ENCODE data around the gene PRDX3.

Gene PRDX3

DNA sequence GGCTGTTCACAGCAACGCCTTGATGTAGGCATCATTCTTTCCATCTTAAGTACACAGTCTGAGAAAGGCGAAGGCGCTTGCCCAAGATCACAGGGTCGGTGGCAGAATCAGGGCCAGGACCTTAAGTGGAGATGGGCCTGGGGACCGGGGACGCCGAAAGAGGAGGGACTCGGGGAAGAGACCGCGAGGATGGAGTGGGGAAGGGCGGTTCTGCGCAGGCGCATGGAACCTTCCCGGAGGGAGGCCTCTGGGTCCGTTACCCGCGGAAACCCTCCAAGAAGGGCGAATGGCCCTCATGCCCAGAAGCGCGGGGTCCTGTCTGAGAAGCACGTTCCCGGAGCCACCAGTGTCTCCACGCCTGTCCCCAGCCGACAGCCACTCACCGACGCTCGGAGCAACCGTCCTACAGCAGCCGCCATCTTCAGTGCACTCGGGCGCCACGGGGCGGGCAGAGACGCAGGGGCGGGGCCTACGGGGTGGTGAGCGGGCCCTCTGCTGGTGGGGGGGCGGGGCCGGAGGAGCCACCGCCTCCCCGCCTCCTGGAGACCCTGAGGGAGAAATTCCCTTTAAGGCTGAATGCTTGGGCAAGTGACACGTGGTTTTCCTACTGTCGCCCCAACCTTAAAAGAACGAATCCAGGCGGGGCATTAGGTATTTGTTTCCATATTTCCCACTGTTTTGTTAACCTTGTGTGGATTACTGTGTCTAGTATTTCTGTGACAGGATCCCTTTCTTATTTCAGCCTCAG, at the start of gene PRDX3:
Gene PRDX3 (minus strand): TSS at position 441 of the 748 bp plus-strand sequence. CDS start 22 bp downstream, at position 419.
- peak; percentile 93 for DNase-seq

DNA sequence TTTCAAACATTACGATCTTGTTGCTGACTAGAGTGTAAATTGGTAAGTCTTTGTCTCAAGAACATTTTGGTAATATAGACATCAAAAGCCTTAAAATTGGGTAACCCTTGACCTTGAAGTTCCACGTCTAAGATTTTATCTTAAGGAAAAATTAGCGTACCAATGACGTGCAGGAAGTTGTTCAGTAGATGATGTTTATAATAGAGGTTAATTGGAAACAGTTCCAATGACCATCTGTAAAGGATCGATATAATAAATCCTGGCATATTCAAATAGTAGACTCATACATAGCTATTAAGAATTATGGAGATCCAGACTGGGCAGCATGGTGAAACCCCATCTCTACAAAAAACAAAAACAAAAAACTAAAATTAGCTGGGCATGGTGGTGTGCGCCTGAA, 49.2 kb upstream of the PRDX3 start:
- no peak for DNase-seq

DNA sequence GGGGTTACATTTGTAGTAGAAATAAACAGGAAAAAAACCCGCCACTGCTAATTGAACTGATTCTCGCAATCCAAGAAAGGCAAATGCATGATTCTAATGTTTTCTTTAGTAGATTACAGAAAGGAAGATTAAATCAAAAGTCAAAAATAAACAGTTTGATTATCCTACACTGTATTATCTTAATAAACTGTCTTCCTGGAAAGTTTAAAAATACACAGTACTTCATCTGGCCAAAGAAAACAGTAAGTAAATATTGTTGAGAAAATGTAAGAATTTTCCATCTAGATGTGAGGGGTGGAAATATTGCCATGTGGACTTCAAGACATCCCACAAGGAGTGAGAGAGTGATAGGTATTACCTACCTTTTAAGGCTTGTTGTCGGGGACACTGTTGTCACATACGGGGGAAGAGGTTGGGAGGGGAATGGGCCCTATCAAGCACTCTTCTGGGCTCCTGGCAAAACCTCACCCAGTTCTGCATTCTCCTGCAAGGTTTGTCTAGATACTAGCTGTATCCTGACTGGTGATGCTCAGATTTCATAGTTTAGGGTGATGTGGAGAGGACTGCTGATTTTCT, 46.6 kb upstream of the PRDX3 start:
- no peak for DNase-seq

DNA sequence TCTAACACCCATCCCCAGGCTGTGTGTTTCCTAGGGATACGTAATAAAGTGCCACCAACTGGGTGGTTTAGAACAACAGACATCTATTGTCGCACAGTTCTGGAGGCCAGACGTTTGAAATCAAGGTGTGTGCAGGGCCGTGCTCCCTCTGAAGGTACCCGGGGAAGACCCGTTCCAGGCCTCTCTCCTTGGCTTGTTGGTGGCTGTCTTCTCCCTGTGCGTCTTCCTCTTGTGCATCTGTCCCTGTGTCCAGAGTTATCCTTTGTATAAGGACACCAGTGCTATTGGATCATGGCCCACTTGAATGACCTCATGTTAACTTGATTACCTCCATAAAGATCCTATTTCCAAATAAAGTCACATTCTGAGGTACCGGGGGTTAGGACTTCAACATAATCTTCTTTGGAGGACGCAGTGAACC, 44.4 kb upstream of the PRDX3 start:
- no peak for DNase-seq

DNA sequence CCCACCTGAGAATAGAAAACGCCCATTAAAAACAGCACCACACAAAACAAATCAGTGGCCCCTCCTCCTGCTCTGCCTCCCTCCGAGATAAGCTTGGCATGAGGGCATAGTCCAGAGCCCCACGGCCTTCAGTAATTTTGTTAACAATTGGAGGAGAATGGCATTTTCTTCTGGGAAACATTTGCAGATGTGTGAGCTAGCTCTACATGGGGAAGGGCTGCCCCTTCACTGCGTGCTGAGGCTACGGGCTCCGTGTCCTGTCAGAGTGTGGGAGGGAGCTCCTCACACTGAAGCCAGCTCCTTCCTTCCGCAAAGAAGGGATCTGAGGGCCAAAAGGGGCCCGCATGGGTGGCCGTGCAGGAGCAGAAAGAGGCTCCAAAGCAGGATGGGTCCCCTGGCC, 43.9 kb upstream of the PRDX3 start:
- DNase-seq, result no peak

DNA sequence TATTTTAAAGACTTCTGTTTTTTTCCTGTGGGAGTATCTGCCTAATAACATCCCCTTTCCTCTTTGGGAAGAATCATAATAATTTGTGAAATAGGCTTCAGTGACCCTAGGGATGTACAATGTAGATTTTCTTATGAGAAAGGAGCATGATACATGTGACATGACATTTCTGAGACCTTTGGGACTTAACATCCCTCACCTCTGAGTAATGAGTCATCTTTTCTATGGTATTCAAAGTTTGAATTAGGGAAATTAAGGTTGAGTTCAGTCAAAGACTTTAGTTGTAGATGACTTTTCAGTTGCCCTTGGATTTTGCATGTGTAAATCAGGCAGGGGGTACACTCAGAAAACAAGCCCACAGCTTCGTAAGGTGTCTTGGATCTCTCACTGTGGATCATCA, 43.1 kb upstream of the PRDX3 start:
- no peak for DNase-seq

DNA sequence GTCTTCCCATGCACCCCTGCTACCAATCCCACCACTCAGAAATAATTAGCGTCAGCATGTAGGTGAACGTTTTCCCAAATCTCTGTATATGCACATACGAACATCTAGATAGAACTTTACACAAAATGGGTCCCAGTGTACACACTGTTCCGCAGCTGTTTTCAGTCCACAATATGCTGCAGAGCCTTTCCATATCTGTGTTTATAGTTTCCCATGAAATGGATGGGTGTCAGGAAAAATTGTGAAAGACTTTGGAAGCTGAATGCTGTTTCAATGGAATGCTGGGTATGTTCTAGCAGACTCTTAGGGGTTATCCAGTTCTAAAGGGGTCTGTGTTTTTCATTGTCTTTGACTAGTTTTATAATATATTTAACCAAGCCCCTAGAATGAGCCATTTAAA, 42.6 kb upstream of the PRDX3 start:
- DNase-seq, result no peak

DNA sequence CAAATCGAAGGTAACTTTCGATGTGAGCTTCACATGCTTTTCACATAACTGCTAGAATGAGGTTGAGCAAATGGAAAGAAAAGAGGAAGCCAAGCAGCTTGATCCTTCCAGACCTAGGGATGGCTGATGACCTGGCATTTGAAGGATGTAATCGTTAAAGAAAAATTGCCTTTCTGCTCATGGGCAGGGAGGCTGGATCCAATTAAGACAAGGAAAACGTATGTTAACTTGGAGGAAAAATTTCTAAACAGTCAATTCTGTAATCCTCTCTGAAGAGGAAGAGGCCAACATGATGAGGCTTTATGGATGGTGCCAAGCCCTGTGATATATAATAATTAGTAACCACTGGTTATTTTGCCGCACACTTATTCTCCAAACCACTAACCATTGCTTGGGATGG, 41.3 kb upstream of the PRDX3 start:
- DNase-seq, result no peak

DNA sequence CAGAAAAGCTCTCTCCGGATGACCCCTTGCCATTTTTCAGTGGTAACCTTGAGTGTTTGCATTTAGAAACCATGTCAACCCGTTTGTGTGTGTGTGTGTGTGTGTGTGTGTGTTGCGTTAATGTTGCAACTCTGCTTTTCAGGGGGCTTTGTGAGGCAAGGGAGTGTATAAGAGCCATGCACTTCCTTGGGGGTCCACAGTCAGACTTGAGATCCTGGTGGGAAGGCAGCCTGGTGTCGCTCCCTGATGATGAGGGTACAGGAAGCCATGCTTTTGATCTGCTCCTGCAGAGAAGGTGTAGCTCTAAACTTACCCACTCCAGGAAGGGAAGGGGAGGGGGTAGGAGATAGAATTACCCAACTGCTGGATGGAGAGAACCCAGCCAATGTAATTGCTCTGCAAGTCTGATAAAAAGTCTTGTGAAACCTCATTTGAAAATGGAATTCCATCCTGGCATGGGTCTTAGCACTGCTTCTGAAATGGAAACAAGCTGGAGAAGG, 39.4 kb upstream of the PRDX3 start:
- no peak for DNase-seq

DNA sequence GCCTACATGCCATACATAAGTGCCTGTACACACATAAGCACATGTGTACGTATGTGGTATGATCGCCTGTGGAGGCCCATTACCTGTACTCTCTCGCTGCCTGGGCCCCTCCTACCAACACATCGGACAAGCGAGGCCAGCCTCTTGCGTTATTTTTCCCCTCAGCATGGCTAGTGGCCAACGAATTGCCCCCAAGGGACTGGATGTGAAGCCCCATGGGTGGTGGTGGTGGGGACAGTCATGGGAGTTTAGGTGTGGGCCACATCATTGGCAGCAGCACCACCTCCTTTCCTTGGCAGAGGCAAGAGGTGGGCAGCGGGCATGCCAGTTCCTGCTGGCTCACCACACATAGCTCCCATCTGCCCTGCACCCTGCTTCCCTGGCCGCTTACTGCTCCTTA, 38.8 kb upstream of the PRDX3 start:
- no peak for DNase-seq

DNA sequence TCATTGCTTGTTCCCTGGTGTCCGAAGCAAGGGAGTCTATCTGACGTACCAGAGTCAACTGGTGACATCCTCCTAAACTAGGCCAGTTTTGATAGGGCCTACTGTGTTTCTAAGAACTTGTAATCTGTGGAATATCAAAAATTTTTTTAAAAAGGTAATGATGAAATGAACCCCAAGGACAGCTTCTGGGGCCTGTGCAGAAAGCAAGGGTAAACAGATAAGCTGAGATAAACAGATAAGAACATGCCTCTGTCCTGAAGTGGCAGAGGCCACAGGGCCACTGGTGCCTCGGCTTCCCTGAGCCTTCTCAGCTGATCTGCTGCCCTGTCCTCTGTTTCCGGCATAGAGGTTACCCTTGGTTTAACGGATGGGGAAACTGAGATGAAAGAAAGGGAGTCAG, 37.5 kb upstream of the PRDX3 start:
- no peak for DNase-seq

DNA sequence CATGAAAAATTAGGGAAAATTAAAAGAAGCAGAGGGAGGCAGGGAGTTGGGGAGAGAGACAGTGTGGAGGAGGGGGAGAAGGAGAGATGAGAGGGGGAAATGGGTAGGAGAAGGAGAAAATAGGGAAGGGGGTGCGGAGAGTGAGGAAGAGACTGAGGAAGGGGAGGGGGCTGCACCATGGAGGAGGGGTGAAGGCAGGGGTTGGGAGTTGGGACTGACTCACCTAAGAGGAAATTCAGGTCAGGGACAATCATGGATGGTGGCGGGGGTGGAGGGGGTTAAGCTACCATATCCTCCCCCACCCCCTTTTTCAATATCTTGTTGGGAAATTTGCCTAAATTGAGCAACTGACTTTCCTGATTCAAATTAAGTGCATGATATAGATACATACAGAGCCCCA, 36.8 kb upstream of the PRDX3 start:
- DNase-seq, result no peak

DNA sequence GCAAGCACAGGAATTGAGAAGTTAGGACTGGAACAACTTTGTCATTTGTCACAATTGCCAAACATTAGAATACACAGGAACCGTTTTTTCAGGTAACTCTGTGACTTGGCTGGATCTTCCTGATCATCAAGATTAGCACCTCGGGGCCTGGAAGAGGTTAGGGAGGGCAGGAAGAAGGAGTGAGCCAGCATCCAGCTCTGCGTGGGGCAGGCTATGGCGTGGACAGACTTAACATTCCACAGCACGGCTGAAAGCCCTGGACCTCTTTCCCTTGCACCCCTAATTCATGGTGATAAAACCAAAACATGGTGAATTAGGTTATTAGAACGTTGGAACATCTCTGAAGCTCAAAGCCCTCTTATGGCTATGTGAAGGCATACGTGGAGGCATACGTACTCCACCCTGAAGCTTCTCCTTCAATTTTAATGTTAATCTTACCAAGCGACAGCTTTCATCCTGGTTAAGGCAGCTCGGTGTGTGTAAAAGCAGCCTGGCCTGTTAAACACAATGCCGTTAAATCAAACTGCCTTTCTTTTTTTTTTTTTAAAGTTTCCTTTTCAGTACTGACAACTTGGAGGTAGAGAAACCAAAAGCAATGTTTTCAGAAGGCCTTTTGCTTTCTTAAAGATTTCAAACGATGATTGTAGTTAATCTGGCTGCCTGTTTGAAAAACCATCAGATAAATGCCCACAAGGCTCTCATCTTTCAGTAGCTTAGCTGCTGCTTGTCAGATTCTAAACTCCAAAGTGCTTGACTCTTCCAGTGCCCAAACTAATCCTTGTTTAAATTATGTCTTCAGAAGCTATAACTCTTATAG, 33.2 kb upstream of the PRDX3 start:
- DNase-seq, result no peak

DNA sequence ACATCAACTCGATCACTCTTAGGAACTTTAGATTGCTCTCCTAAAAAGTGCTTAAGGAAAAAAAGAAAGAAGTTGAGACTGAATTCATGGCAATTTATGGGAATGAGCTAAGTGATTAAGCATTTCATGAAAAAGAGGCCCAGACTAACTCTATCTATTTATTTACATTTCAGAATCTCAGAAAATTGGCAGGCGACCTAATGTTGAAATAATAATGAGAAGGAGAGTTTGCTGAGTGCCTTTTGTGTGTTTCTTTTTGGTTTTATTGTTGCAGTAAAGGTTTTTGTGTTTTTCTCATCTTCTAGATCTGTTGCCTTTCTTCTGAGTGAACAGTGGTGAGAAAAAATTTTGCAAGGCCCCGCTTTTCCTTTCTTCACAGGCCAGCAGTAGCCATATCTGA, 32.6 kb upstream of the PRDX3 start:
- no peak for DNase-seq

DNA sequence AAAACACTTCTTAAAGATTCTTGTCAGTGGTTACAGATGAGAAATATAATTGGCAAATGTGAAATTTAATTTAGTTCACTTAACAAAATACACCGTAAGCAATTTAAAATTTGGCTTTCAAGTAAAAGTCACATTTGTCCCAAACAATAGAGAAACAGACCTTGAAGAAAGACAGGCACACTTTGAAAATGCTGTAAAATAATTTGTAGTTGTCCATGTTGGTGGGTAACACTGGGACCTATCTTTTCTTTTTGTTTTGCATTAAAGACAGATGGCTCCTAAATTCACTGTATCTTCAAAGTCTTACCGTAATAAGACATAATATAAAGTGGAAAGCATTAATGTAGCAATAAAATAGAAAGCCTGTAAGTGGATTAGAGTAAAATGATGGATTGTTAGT, 32.0 kb upstream of the PRDX3 start:
- DNase-seq, result no peak

DNA sequence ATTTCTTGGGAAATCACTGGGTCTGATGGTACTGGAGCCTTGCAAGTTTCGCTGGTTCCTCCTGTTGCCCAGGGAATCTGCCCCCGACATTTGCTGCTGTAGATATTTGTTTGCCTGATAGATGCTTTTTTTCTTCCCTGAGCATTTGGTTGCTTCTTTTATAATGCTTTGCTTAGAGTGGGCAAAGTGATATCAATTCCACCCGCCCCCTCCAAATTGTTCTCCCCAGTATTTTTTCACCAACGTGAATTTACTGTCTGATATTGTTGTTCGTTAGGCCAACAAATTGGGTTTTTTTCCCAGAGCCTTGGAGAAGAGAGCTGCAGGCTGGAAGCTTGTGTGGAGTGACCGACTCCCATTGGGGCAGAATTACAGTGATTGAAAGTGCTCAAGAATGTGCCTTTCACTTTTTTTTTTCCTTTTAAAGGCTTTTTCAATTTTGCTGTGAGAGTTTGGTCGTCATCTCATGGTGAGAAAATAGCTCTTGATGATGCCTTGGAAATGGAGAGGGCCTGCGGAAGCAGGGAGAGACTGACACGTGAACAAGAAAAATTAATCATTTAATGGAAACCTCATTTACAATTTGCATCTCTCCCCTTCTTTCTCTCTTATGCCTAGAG, 31.2 kb upstream of the PRDX3 start:
- DNase-seq, result no peak

DNA sequence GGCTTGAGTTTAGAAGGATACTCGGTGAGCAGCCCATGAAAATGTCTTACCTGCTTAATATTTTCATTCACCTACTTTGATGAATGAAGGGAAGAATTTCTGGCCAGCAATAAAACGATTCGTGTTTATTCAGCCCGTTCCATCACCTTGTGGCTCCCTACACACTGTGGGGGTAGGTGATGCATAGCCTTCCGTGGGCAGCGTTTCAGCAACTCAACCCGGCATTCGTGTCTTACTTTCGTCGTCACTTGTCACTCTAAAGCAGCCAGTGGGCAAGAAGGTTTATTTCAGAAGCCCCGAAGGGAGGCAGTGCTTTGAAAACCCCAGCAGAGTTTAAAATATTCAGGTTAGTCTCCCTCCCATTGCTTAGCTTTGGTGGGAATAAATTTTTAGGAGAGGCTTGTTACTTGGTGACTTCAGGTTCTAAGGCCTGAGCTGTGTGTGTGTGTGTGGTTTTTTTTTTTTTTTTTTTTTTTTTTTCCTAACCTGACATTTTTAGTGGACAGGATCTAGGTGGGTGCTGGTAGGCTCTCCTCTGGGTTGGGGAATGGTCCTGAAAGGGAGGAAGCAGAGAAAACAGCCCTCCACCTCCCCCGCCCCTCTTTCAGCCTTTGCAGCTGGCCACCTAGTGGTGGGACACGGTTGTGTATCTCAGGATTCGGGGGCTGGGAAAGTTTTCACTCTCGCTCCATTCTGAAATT, 30.6 kb upstream of the PRDX3 start:
- peak; percentile 67 for DNase-seq

DNA sequence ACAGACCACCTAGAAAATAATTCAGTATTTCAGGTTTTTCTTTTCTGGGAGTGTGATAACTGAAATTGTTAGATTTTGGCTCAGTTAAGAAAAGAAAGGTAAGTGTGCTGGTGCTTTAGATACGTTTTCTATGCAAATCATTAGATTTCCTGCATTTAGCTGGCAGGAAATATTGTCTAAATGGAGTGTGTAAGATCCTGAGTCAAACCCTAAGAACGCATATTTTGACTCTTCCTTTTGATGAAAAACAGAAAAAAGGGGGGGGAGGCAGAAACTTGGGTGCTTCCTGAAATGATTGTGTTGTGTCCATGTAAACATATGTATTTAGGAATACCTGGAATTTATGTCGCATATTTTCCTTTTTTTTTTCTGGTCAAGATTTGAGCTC, 29.9 kb upstream of the PRDX3 start:
- DNase-seq, result no peak

DNA sequence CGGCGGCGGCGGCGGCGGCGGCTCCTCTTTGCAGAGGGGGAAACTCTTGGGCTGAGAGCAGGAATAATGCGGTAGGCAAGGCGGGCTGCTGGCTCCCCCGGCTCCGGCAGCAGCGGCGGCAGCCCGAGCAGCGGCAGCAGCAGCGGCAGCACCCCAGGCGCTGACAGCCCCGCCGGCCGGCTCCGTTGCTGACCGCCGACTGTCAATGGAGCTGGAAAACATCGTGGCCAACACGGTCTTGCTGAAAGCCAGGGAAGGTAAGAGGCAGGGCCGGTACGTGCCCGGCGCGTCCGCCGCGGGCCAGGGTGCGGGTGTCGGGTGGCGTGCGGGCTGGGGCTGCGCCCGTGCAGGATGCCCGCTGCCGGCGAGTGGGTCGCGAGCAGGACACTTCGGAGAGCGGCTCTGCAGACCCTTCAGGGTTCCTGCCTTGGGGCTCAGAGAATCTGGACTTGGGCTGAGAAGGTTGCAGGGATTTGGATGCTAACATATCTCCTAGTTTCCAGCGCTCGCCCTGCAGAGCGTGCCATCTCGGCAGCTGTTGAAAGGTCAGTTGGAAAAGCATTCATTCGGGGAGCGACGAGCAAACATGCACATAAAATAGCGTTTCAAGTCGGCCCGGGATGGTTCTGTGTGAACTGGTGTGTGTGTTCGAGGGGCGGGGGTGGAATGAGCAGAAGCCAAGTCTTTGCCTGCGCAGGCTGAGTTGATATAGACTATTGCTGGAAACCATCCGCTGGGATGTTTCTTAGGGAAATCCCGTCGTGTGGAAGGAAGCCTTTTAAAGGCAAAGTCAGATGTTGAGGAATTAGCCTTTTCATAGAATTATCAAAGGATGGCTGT, 29.3 kb upstream of the PRDX3 start:
- DNase-seq, result peak; percentile 30

DNA sequence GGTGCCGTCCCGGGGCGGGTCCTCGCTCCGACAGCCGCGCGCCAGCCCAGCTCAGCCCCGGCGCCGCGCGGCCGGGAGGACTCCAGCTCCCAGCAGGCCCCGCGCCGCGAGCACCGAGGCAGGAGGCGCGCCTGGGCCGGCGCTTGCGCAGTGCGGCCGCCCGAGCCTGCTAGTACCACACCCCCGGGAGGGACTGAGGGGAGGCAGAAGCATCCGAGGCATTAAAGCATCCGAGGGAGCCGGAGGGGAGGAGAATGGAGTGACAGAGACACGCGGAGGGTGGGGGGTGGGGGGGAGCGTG, 28.7 kb upstream of the PRDX3 start, which contains the start of gene GRK5:
Gene GRK5 (plus strand): TSS at position 206 of the 301 bp plus-strand sequence. CDS start 347 bp downstream, outside the sequence.
- DNase-seq, result peak; percentile 91

DNA sequence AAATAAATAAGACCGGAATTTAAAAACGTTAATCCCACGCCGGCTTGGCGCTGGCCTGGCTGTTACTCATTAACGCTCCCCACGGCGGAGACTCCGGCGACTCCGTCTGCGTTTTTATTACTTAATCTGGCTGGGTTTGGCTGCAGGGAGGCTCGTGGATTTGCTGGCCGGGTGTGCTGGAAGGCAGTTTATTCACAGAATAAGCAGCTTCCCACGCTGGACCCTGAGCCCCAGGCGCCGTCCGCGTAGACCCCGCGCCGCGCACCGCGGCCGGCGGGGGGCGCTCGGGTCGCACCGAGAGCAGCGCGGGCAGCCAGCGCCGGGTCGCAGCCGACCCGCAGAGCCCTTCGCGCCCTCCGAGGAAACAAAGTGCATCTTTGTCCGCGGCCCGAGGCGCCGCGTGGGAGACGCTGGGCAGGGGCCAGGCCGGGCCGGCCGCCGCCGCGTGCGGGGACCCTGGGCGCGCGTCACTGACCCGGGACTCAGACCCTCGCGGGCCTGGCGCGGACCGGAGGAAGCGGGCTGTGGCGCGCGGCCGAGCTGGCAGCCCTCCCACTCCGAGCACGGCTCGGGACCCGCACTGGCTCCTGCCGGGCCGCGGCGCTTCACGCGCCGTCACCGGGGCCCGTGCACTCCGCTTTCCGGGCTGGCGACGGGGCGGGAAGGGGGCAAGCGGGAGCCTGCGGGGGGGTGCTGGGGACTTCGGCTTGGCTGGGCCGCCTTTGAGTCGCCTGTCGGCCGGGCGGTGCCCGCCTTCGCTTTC, 28.2 kb upstream of the PRDX3 start:
- DNase-seq, result peak; percentile 64

All from stimulated activated naive CD4-positive, alpha-beta T cell treated with Interleukin-2 at 50 U/mL for 16 hours (primary cell).